Renal pelvis (tissue), 4 donors: ENCODE measurements around the gene MAPK6. TPM values are rescaled to one million over a fixed set of nuclear protein-coding genes. Genes with fewer than 3 reads are reported as not detected.
A peak's percentile ranks its signal among the peaks of the same experiment; 100 is the strongest.

ENCODE experiments used
- DNase-seq: peaks from one replicate; pipeline ENCODE4 v3.0.0-alpha.2; 2013
- polyA plus RNA-seq, 3 donors: library from polyadenylated mRNA; unstranded; fragments of 120-200 nt; gene quantifications; one replicate each; pipeline ENCODE4 v1.2.1, GENCODE V29; 2013; ENCODE audit not compliant: insufficient read length in 3 of 3

MAPK6 gene
- polyA plus RNA-seq, 3 donors, result 35.5 to 39.5 (median 37.2) TPM

GRCh38 chr15:52100807-52101442 is 81.9 kb downstream of the MAPK6 start:
- no peak for DNase-seq

- no peak for DNase-seq
Observed at GRCh38 chr15:52101542-52102323, 82.7 kb downstream of the MAPK6 start.

- DNase-seq, result no peak
Observed at GRCh38 chr15:52102463-52102862, 83.4 kb downstream of the MAPK6 start.

- DNase-seq, result no peak
Observed at GRCh38 chr15:52103217-52104207, 84.5 kb downstream of the MAPK6 start.

- no peak for DNase-seq
Observed at GRCh38 chr15:52104532-52105004, 85.5 kb downstream of the MAPK6 start.

- DNase-seq, result no peak
Observed at GRCh38 chr15:52105846-52106245, 86.8 kb downstream of the MAPK6 start.

GRCh38 chr15:52106641-52107040 is 87.6 kb downstream of the MAPK6 start:
- no peak for DNase-seq

- no peak for DNase-seq
Observed at GRCh38 chr15:52107238-52107637, 88.2 kb downstream of the MAPK6 start.

- DNase-seq, result no peak
Observed at GRCh38 chr15:52109559-52110451, 90.8 kb downstream of the MAPK6 start.

GRCh38 chr15:52111517-52112202 is 92.6 kb downstream of the MAPK6 start:
- DNase-seq, result no peak

GRCh38 chr15:52112203-52112750 is 93.3 kb downstream of the MAPK6 start:
- peak; percentile 38 for DNase-seq

- DNase-seq, result no peak
Observed at GRCh38 chr15:52113235-52113634, 94.2 kb downstream of the MAPK6 start.

- DNase-seq, result no peak
Observed at GRCh38 chr15:52113708-52114107, 94.7 kb downstream of the MAPK6 start.

GRCh38 chr15:52114261-52115055 is 95.4 kb downstream of the MAPK6 start:
- no peak for DNase-seq

- DNase-seq, result no peak
Observed at GRCh38 chr15:52115598-52116427, 96.8 kb downstream of the MAPK6 start.
